Activated CD8-positive, alpha-beta memory T cell treated with anti-CD3 and anti-CD28 coated beads for 48 hours (primary cell): ENCODE results near the gene DNAAF1.

ENCODE experiments used
- DNase-seq, 3 experiments: peaks; one replicate each; pipeline ENCODE4 v3.0.0-alpha.2; 2020; ENCODE audit warnings: low read depth in 2 of 3, low spot score in 2 of 3

DNAAF1 gene

DNA sequence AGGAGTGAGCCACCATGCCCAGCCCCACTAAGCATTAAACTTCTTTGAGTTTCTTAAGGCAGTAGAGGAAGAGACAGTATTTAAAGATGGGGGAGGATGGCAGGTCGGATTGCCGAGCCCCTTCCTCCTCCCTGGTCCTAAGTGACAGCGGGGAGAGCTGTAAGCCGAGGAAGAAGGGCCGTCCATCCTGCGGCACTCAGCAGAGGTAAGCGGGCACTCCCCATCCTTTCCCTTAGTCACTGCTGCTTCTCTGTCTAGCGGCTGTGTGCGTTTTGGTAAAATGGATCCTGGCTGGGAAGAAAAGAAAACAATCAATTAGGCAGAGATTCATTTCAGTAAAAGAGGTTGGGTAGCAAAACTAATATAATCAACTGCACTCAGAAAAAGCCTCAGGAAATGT lies 13.9 kb downstream of the DNAAF1 start:
- no peak for DNase-seq

DNA sequence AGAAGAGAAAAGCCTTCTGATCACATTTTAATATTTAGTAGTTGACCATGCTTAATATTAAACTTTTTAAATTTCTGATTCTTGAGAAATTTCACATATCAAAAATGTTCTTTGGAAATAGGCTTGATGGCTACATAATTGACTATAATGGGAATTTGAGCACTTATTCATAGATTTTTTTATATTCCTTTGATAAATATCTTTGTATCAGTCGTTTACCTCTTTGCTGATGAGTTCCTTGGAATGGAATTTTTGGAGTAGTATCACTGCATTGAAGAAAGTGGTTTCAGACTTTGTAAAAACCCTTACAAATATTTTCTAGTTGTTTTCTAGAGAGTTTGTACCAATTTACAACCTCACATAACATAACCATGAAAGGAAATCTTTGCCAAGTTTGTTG lies 14.7 kb downstream of the DNAAF1 start:
- DNase-seq: no peak

DNA sequence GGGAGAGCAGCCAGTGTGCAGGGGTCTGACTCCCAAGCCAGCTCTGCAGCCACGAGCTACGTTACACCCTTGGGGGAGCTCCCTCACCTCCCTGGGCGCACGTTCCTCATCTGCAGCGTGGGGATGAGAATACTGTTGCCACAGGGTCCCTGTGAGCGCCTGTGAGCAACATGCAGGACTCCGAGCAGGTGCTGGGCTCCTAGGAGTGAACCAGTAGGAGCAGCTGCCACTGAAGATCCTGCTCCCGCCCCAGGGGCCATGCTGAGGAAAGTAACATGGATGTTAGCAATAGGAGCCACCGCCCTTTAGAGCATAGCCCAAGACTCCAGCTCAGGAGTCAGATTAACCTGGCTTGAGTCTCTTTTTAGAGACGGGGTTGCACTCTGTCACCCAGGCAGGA lies 15.9 kb downstream of the DNAAF1 start:
- no peak for DNase-seq

DNA sequence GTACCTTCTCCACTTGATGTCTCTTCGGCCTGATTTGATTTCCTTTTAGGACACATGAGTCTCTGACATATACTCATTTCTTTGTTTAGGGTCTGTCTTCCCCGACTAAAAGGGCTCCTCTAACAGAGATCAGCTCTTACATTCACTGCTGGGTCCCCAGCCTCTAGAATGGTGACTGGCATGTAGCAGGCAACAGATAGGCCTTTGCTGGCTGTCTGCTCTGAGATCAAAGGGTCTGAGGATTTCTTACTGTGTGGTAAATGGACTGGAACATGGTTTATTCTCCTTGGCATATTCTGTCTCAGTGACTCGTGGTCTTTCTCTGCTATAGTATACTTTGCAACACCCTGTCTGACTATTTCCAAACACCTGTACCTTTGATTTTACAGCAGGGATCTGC lies 16.7 kb downstream of the DNAAF1 start:
- DNase-seq: no peak

DNA sequence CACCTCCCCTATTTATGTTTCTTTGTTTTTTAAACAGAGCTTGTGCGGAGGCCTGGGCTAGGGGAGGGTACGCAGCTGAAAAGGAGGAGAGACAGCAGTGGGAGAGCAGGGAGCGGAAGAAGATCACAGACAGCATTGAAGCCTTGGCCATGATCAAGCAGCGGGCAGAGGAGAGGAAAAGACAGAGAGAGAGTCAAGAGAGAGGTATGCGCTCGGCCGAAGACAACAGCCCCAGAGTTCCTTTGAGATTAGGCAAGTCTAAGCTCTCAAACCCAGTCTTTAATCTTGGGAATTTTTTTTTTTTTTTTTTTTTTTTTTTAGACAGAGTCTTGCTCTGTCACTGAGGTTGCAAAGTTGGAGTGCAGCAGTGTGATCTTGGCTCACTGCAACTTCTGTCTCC lies 20.6 kb downstream of the DNAAF1 start:
- no peak for DNase-seq

DNA sequence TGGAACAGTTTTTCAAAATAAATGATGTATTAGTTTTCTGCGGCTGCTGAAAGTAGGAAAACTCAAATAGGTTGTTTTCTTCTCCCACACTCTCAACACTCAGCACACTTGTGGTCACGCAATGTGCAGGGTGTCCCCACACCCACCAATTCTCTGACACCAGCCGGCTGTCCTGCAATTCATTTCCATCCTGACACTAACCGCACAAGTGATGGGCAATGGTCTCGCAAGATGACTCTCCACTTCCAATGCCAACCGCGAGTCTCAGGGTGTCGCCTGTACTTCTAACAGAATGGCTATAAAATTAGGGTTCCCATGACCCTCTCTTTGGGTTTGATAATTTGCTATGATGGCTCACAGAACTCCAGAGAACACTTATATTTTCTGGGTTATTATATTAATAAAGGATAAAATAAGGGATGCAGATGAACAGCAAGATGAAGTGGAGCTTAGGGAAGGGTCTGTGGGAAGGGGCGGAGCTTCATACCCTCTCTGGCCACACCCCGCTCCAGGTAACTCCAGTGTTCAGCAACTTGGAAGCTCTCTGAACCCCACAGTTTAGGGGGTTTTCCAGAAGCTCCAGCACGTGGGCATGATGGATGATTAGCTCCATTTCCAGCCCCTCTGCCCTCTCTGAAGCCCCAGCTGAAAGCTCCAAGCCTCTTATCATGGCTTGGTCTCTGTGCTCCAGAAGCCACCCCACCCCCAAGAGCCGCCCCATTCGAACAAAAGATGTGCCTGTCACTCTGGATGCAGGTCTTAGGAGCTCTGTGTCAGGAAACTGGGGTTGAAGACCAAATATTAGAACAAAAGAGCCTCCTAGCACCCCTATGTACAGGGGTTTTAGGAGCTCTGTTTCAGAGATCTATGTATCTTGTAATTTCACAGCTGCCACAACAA lies 21.9 kb downstream of the DNAAF1 start:
- no peak for DNase-seq

DNA sequence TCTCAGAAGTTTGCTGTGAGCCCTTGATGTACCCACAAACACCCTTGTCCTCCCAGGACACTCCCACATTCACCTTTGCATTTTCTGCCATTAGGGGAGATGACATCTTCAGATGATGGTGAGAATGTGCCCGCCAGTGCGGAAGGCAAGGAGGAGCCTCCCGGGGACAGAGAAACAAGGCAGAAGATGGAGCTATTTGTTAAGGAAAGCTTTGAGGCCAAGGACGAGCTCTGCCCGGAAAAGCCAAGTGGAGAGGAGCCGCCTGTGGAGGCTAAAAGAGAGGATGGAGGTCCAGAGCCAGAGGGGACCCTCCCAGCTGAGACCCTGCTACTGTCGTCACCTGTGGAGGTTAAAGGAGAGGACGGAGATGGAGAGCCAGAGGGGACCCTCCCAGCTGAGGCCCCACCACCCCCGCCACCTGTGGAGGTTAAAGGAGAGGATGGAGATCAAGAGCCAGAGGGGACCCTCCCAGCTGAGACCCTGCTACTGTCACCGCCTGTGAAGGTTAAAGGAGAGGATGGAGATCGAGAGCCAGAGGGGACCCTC lies 24.7 kb downstream of the DNAAF1 start:
- DNase-seq: no peak

DNA sequence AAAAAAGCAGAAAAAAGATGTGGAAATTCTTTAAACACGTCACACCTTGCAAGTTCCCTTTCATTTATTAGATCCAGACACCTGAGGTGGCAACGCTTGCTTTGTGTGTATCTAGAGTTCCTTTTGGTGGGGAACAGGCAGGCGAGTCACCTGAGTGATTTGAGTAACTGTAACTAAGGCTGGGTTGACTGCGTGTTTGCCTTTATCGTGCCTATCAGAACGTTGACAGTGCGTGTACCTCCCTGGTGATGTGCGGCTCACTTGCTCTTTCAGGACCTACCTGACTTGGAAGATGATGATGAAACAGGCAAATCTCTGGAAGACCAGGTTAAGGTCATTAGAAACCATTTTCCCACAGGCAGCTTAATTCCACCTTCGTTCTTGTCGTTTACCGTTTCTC lies 29.3 kb downstream of the DNAAF1 start:
- DNase-seq: no peak

DNA sequence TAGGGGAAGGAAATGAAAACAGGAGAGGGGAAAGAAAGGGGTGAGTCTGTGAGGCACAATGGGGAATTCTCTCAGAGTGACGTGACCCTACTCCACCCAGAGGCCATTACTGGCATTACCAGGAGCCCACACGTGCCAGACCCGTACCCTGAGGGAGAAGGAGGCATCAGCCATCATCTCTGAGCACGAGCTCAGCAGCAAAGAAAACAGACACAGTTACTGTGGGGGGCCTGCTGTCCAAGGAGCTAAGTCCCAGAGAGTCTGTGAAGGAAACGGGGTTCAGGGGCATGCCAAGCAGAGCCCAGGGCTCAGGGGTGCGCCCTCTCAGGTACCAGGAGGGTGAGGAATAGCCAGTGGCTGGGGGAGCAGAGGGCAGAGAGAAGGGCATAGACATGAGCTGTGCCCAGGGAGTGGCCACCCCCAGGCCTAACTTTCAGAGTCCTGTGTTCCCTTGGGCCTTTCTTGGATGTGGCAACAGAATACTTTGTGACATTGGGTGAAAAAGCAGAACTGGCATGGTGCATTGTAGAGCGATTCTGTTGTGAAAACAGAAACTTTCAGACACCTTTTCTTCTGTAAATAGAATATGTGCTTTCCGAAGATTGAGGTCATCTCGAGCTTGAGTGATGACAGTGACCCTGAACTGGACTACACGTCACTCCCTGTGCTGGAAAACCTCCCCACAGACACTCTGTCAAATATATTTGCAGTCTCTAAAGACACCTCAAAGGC lies 30.4 kb downstream of the DNAAF1 start:
- peak in 1 of 3 experiments; percentile 46 for DNase-seq

DNA sequence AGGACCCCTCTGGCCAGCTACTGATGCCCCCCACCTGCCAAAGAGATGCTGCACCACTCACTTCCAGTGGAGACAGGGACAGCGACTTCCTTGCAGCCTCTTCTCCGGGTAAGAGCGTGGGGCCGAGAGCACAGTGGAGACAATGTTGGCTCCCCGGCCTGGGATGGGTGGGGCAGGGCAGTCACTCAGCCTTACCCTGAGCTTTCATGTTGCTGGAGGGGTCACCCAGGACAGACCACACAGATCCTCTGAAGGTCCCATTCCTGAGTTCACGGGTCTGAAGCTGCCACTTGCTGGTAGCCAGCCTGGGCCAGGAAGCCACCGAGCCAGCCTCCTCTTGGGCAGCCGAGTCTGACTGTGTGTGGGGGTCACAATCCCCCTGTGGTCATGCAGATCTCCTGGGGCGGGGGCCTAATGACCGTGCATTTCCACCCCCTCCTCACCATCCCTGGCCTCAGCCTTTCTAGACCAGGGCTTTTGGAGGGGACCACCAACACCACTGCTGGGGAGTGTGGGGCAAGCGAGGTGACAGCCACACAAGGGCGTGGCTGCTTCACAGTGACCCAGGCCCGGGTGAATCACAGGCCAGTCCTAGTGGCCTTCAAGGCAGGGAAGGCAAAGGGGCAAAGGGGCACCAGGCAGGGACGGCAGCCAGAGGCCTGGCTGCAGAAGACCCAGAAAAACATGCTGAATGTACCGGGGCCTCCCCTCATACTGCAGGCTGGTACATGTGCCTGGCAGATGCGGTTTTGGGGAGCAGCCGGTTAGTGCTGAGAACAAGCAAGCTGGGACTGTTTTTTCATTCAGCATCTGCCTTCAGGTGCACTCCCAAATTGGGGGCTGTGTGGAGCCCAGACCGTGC lies 31.3 kb downstream of the DNAAF1 start:
- no peak for DNase-seq

DNA sequence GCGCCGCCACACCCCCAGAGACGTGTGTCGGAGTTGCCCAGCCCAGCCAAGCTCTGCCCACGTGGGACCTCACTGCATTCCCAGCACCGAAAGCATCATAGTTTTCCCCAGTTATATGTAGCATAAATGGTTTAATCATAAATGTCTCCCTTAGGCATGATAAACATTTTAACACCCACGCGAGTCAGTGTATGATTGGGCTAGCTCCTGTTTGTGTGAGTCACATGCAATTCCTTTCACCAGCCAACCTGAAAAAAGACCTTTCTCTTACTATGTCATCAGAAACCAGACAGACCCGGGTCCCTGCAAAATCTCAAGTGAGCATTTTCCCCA lies 32.6 kb downstream of the DNAAF1 start:
- no peak for DNase-seq

DNA sequence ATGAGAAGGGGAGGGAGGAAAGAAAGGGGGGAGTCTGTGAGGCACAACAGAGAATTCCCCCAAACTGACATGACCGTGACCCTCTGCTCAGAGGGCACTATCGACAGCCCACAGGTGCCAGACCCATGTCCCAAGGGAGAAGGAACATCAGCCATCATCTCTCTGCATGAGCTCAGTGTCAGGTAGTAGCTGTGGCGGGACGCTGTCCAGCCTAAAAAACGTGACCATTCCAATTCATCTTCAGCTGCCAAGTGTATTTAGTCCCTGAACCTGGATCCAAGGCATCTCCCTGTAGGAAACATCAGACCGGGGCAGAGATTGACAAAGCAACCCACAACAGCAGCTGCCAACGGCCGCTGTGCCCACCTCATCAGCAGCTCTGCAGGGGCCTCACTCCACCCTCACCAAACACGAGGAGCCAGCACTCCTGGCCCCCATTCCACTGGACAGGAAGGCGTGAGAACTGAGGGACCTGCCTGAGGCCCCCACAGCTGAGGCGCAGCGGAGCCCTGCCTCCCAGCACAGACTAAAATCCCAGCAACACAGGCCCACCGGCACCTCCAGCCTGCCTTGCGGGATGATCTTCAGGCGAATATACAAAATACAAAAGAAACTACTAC lies 33.1 kb downstream of the DNAAF1 start:
- DNase-seq: no peak

DNA sequence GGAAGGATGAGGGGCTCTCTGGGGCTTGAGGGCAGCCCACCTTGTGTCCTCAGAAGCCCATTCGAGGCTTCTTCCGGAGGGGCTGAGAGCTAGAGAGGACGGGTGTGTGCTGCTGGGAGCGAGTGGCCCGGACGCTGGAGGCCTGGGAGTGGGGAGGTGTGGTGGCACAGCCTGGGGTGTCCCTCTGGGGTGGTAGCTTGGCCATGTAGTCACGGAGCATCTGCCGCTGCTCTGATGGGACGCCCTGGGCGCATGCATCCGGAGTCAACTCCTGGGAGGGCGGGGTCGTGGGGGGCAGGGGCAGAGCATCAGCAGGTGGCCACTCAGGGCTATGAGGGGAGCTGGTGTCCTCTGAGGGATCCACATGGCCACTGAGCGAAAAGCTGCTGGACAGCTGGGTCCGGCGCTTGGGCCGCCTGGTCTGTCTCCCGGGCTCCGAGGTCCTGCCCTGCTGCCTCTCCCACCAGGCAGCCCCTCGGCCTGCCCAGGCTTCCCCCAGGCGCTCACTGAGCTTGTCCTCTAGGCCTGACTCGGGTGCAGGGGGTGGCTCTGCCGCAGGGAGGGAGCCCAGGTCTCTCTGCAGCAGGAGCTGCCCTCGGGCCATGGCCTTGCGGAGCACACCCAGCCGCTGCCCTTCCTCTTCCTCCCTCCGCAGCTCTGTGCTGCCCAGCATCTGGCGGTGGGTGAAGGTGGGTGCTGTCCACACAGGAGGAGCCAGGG lies 33.9 kb downstream of the DNAAF1 start:
- no peak for DNase-seq

DNA sequence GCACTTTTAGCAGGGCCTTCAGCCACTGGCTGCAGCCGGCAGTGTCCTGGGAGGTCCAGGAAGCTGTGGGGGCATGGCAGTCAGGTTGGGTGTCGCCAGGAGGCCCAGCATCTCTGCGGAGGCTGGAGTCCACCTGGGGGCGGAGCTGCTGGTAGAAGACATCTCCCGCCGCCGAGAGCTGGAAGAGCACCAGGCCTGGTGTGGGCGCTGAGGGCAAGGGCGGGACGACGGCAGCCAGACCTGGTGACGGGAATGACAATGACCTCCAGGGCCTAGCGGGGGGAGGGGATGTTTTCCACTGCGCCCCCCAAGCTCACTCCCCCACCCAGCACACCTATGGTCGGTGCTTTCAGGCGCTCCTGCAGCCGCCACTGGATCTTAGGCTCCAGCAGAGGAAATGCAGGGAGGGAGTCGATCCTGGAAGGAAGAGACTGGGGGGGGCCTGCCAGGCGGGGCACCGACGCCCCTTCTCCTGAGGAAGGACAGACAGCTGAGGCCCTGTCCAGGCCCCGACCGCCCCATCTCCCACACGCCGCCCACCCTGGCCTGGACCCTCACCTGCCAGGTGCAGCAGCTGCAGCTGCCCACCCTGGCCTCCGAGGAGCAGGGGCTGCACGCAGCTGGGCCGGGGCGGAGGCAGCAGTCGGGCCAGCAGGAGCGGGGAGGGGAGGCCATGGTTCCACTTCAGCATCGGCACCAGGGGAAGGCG lies 34.7 kb downstream of the DNAAF1 start:
- DNase-seq: no peak

DNA sequence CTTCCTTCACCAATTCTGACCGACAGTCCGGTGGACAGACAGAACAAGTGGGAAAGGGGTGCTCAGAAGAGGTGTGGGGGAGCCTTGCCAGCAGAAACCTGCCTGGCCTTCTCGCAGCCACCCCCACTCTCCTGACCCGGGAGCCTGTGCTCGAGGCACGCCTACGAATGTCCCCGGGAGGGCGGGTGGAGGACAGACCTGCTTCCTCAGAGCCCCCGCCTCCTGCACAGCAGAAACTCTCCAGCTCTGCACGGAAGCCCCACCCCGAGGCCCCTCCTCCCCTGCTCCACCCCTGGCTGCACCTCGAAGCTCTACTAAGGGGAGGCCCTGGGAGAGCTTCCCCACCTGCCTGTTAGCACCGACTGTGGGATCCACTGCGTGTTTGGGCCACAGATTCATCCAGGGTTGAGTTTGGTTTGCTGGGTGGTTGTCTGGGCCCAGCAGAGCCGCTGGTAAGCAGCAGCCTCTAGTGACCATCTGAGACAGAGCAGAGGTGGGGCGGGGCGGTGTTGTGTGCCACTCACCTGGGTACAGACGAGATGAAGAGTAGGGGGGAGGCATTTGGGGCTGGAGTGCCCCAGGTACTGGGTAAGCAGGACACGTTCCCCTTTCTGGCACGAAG lies 35.5 kb downstream of the DNAAF1 start:
- no peak for DNase-seq

DNA sequence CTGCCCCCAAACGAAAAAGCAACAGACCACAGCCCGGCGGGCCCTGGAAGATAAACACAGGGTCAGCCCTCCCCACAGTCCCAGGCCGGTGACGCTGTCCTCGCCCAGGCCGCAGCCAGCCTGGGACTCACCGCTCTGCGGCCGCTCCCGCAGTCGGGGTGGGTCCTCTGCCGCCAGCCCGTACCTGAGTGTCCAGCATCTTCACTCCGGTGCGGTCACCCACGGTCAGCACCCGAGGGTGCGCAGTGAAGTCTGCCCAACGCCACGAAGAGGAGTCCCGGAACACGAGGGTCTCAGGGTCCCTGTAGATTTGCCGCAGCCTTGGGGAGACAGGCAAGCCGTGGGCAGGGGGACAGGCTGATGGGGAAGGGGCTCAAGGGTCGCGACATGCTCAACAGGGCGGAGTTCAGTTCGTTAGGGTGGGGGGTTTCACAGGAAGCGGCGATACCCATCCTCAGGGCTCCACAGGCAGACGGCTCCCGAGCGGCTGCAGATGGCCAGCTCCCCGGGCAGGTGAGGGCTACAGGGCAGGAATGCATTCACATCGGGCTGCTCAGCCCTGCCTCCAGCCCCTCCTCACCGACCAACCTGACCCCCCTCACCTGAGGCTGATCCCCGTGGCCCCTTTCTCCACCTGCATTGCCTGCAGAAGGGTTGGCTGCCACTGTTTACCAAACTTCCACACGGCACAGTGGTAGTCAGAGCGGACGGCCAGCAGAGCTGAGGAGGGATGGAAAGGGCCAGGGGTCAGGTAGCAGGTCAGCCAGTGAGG lies 36.2 kb downstream of the DNAAF1 start:
- no peak for DNase-seq

DNA sequence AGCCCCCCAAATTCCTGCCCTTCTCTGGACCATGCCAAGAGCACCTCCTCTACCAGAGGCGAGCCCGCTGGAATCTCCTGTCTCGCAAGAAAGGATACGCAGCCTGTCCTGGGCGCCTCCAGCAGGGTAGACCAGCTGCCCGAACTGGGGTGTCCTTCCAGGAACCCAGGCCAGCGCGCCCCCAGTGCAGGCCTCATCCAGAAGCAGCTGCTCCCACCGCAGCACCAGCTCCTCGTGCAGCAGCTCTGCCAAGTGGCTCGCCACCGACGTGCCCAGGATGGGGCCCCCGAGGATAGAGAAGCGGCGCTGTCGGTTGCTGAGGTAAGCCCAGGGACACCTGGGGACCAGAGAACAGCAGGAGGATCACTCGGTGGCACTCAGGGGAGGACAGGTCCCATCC lies 37.0 kb downstream of the DNAAF1 start:
- no peak for DNase-seq
